Measurements from ENCODE around the gene LUZP4. TPM values are rescaled to one million over a fixed set of nuclear protein-coding genes. Genes with fewer than 3 reads are reported as not detected.

Gene LUZP4
- total and polyA plus RNA-seq, 2 of the 13 experiments (the other 11 are each of a cell fraction or from before 2014, with no cell fraction given) = not detected

GRCh38 chrX:115318139-115318538 is 28.6 kb downstream of the LUZP4 start:
- Histone ChIP-seq H3K9ac (ENCODE audit: insufficient read depth, low read depth, low read length) (no peak overlapping the region), H4K20me1 (ENCODE audit: insufficient read depth, low read length) (no peaks in the 10 kb centered on the region), H3K36me3 (replicated peaks in 1 of 2; ENCODE audit: control insufficient read depth in 1 of 2, insufficient read depth in 2 of 2, low read length in 2 of 2) (no peaks in the 10 kb centered on the region), H3K9me3 (ENCODE audit: low read length) (no peaks in the 10 kb centered on the region), H3K4me1 (ENCODE audit: insufficient read depth, low read length) (peaks cover 6% of the 10 kb centered on the region; the same call in 1 of the 2 replicates), H3K27ac (ENCODE audit: extremely low read length, insufficient read depth, low read length) (no peak overlapping the region), H3K4me3 (replicated peaks in 1 of 3; ENCODE audit: insufficient read depth in 1 of 3, low read depth in 2 of 3, low read length in 3 of 3) (no peak overlapping the region), H3K4me2 (ENCODE audit: low read depth, low read length) (no peak overlapping the region), H3K79me2 (ENCODE audit: insufficient read depth, low read length) (no peaks in the 10 kb centered on the region), H2AFZ (ENCODE audit: low read length) (no peak overlapping the region), H3K27me3 (ENCODE audit: control insufficient read depth in 1 of 2, insufficient read depth in 2 of 2, low read length in 2 of 2) (no peaks in the 10 kb centered on the region)
- TF ChIP-seq ZNF513 (CRISPR knock-in tag; conservative IDR thresholded peaks at IDR 0.05) (no peak), ZNF891 (CRISPR knock-in tag; IDR thresholded peaks at IDR 0.05) (no peak), HOXA5 (CRISPR knock-in tag; IDR thresholded peaks at IDR 0.05) (no peak), KDM3A (CRISPR knock-in tag; IDR thresholded peaks at IDR 0.05; ENCODE audit: low read depth) (no peak), ZFAT (CRISPR knock-in tag; conservative IDR thresholded peaks at IDR 0.05) (no peak), RXRA (CRISPR knock-in tag; IDR thresholded peaks at IDR 0.05) (no peak), HNRNPK (IDR thresholded peaks at IDR 0.05; ENCODE audit: low read depth, low read length, poor library complexity, severe bottlenecking) (no peak), GZF1 (CRISPR knock-in tag; IDR thresholded peaks at IDR 0.05) (no peak), SAFB2 (CRISPR knock-in tag; IDR thresholded peaks at IDR 0.05; ENCODE audit: borderline replicate concordance, low read depth) (no peak)
- TF ChIP-seq, protein P1, sequence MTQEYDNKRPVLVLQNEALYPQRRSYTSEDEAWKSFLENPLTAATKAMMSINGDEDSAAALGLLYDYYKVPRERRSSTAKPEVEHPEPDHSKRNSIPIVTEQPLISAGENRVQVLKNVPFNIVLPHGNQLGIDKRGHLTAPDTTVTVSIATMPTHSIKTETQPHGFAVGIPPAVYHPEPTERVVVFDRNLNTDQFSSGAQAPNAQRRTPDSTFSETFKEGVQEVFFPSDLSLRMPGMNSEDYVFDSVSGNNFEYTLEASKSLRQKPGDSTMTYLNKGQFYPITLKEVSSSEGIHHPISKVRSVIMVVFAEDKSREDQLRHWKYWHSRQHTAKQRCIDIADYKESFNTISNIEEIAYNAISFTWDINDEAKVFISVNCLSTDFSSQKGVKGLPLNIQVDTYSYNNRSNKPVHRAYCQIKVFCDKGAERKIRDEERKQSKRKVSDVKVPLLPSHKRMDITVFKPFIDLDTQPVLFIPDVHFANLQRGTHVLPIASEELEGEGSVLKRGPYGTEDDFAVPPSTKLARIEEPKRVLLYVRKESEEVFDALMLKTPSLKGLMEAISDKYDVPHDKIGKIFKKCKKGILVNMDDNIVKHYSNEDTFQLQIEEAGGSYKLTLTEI (CRISPR knock-in tag; conservative IDR thresholded peaks at IDR 0.05) = no peak
- TF ChIP-seq, protein P2, sequence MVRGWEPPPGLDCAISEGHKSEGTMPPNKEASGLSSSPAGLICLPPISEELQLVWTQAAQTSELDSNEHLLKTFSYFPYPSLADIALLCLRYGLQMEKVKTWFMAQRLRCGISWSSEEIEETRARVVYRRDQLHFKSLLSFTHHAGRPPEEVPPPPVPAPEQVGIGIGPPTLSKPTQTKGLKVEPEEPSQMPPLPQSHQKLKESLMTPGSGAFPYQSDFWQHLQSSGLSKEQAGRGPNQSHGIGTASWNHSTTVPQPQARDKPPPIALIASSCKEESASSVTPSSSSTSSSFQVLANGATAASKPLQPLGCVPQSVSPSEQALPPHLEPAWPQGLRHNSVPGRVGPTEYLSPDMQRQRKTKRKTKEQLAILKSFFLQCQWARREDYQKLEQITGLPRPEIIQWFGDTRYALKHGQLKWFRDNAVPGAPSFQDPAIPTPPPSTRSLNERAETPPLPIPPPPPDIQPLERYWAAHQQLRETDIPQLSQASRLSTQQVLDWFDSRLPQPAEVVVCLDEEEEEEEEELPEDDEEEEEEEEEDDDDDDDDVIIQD (CRISPR knock-in tag; IDR thresholded peaks at IDR 0.05; ENCODE audit: low read depth) = no peak
- TF ChIP-seq, protein P3, sequence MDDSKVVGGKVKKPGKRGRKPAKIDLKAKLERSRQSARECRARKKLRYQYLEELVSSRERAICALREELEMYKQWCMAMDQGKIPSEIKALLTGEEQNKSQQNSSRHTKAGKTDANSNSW (CRISPR knock-in tag; IDR thresholded peaks at IDR 0.05; ENCODE audit: borderline replicate concordance) = no peak
- CTCF ChIA-PET (ENCODE audit: low intra/inter-chr PET ratio, low total read pairs) = no interaction called here
- ATAC-seq = no peak
- in situ Hi-C loops (cut with HindIII; ENCODE audit: extremely low pct_ligation_motif_present, low pct_unique_long_range_greater_than_20kb) = no loop called here
- WGBS (ENCODE audit: low lambda C conversion rate) = 12% methylated on average over 5 of the region's 5 CpGs
- no peak for DNase-seq (ENCODE audit: low spot score)
- POLR2A ChIA-PET = no interaction called here
- BruUV-seq (replicated peaks) = no TSS peak
- no peak for FAIRE-seq
- intact Hi-C loops (cut with micrococcal nuclease; ENCODE audit: unreplicated experiment) = no loop called here
